Psoas muscle (tissue), 8 donors: ENCODE results near the gene CACNG5. TPM values are rescaled to one million over a fixed set of nuclear protein-coding genes. Genes with fewer than 3 reads are reported as not detected.

Experiments used
- ATAC-seq, 4 donors: fragments of 200-7000 bp; cut with Tn5 transposase; one replicate each; pipeline ENCODE4 v1.9.1; 2020; ENCODE audit warnings: moderate library complexity in 3 of 4, mild to moderate bottlenecking in 2 of 4
- DNase-seq, 2 donors: peaks; one replicate each; pipeline ENCODE4 v3.0.0-alpha.2; 2020
- H3K27ac ChIP-seq: fragments of 200-600 bp; one replicate; pipeline ENCODE4 v1.8.0; 2022
- H3K27me3 ChIP-seq, 3 donors: fragments of 200-600 bp in 1 of 3; one replicate each; pipeline versions ENCODE4 v1.6.1 to v1.8.0; 2013 to 2022; ENCODE audit warnings: low read length in 2 of 3, mild to moderate bottlenecking in 2 of 3, moderate library complexity in 1 of 3; ENCODE audit not compliant: insufficient read depth in 3 of 3
- H3K36me3 ChIP-seq, 2 donors: fragments of 200-600 bp in 1 of 2; one replicate each; pipeline versions ENCODE4 v1.6.1 to v1.8.0; 2013 to 2022; ENCODE audit warnings: low read depth in 1 of 2, mild to moderate bottlenecking in 1 of 2, moderate library complexity in 1 of 2; ENCODE audit not compliant: insufficient read depth in 1 of 2
- H3K4me1 ChIP-seq: fragments of 200-600 bp; one replicate; pipeline ENCODE4 v1.8.0; 2022
- H3K4me3 ChIP-seq: fragments of 200-600 bp; one replicate; pipeline ENCODE4 v1.8.0; 2022; ENCODE audit warnings: mild to moderate bottlenecking
- H3K9me3 ChIP-seq: fragments of 200-600 bp; one replicate; pipeline ENCODE4 v1.8.0; 2022
- WGBS, 3 donors: extraction: QIAGEN DNeasy Blood & Tissue Kit; methylation state at CpG; one replicate each; pipeline versions ENCODE4 v1.1.6 to v1.1.7; 2013; 5-methylcytosine and 5-hydroxymethylcytosine counted together
- intact Hi-C, 2 donors: fragments of 100-400 bp; cut with DNase I; formaldehyde crosslinking; loops; one replicate each; pipeline versions ENCODE4 v1.11.0 to v1.14.2; 2022
- polyA plus RNA-seq, 3 donors: library from polyadenylated mRNA; stranded (reverse); fragments of 200-250 nt; gene quantifications; one replicate each; pipeline ENCODE4 v1.2.3, GENCODE V29; 2013
- total RNA-seq, 4 donors: library from RNA; stranded (reverse); fragmentation: NEBNext Ultra II Directional in 2 of 4; extraction: Animal tissue kit (Norgen Biotek cat#: 25700) in 2 of 4; gene quantifications; one replicate each; pipeline versions ENCODE4 v1.2.1 to v1.2.4, GENCODE V29; 2021 to 2023
- TF ChIP-seq, protein P1 (sequence below): fragments of 200-600 bp; IDR thresholded peaks from one replicate; pipeline ENCODE4 v1.8.0; 2022; ENCODE audit warnings: antibody characterized with exemption
- donor health status: healthy with polysubstance abuse.
- donor health status: DM: no; HTN: no; CAD: no; lungs with moderate emphysema.
- donor health status: Bipolar disorder and iron deficiency.
- donor health status: healthy.
- donor health status: DM: yes; HTN: yes; CAD: no.
- donor health status: DM: no; HTN: no; CAD: no.
- donor health status: DM: no; HTN: no; CAD: no.
- donor health status: DM: yes; HTN: yes; CAD: no.

CACNG5 gene
- total and polyA plus RNA-seq, 7 donors: not detected

DNA sequence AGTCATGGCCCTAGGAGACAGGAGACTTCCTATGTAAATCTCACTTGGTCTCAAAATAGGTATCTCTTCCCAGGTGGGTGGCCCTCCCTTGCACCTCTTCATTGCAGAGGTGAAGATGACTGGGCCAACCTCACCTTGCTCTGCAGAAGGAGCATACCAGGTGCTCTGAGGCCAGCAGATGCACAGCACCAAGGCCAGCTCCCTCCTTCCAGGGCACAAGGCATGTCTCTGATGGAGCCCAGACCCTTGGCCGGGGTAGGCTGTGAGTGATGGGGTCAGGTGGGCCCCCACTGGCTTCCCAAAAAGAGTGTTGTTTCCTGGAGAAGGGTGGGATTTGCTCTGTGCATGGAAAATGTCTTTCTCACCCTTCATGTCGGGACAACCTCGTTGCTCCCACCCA is 12.8 kb downstream of the CACNG5 start:
- ATAC-seq: no peak

DNA sequence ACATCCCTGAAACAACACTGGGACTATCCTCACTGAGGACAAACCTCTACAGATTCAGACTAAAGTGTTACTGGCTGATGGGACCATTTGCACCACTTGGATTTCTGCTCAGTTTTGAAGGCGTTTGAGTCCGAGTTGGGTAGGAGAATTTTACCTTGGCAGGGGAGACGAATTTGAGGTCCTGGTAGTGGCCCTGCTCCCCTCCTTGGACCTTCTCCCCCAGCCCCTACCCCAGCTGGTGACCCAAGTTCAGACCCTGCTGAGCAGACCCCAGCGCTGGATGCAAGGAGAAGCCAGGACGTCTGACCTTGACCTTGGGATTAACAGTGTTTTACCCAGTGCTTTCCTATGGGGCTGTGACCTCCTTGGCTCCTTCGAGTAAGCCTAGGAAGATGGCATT is 13.6 kb downstream of the CACNG5 start:
- Histone ChIP-seq H3K27me3 (no peaks in the 10 kb centered on the region), H3K36me3 (no peaks in the 10 kb centered on the region), H3K4me1 (peaks cover 17% of the 10 kb centered on the region), H3K4me3 (no peak overlapping the region), H3K9me3 (no peaks in the 10 kb centered on the region), H3K27ac (no peak overlapping the region)
- DNase-seq (no peak), ATAC-seq (no peak)
- WGBS, 3 donors: 86 to 92% (median 87%) methylated on average over 6 of the region's 6 CpGs
- TF ChIP-seq, protein P1, sequence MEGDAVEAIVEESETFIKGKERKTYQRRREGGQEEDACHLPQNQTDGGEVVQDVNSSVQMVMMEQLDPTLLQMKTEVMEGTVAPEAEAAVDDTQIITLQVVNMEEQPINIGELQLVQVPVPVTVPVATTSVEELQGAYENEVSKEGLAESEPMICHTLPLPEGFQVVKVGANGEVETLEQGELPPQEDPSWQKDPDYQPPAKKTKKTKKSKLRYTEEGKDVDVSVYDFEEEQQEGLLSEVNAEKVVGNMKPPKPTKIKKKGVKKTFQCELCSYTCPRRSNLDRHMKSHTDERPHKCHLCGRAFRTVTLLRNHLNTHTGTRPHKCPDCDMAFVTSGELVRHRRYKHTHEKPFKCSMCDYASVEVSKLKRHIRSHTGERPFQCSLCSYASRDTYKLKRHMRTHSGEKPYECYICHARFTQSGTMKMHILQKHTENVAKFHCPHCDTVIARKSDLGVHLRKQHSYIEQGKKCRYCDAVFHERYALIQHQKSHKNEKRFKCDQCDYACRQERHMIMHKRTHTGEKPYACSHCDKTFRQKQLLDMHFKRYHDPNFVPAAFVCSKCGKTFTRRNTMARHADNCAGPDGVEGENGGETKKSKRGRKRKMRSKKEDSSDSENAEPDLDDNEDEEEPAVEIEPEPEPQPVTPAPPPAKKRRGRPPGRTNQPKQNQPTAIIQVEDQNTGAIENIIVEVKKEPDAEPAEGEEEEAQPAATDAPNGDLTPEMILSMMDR: no peak
- intact Hi-C loops: no loop called here

More for the DNA sequence above, 12.8 kb downstream of the CACNG5 start:
- Histone ChIP-seq H3K27ac (no peak overlapping the region), H3K9me3 (no peaks in the 10 kb centered on the region), H3K4me3 (no peak overlapping the region), H3K36me3 (no peaks in the 10 kb centered on the region), H3K27me3 (no peaks in the 10 kb centered on the region), H3K4me1 (peaks cover 17% of the 10 kb centered on the region)
- DNase-seq: no peak
- TF ChIP-seq, protein P1: no peak
- intact Hi-C loops: no loop called here
- WGBS, 3 donors: 57 to 75% (median 64%) methylated on average over 3 of the region's 3 CpGs

DNA sequence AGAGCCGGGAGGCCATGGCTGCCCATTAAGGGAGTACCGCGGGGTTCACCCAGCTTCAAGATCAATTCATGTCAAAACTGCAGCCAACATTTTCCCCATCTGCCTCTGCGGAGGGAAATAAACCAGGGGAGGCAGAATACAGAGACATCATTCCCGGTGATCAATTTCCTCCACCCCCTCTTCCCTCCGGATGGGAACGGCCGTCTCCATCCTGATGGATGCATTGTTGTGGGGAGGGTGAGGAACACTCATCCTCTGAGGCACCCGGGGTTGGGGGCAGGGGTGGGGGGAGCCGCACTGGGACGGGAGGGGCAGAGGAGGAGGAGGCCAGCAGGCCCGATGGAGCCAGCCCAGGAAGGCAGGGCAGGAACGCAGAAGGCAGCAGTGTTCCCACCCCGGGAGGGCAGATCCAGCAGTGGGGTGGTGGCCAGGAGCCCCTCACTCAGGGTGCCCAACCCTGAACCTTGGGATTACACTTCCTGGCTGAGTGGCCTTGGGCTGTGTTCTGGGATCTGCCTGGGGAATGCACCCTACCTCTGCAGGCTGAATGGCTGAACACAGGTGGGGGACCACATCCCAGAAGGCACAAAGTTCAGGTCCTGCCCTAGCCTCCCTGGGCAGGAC is 14.2 kb downstream of the CACNG5 start:
- H3K36me3 ChIP-seq: no peaks in the 10 kb centered on the region
- H3K4me3 ChIP-seq: no peak overlapping the region
- DNase-seq: no peak
- no peak for ATAC-seq
- H3K4me1 ChIP-seq: peaks cover 17% of the 10 kb centered on the region
- no peaks in the 10 kb centered on the region for H3K27me3 ChIP-seq
- TF ChIP-seq, protein P1: no peak
- intact Hi-C loops: no loop called here
- no peaks in the 10 kb centered on the region for H3K9me3 ChIP-seq
- no peak overlapping the region for H3K27ac ChIP-seq
- WGBS, 3 donors: 75 to 79% (median 79%) methylated on average over 11 to 14 of the region's 14 CpGs

DNA sequence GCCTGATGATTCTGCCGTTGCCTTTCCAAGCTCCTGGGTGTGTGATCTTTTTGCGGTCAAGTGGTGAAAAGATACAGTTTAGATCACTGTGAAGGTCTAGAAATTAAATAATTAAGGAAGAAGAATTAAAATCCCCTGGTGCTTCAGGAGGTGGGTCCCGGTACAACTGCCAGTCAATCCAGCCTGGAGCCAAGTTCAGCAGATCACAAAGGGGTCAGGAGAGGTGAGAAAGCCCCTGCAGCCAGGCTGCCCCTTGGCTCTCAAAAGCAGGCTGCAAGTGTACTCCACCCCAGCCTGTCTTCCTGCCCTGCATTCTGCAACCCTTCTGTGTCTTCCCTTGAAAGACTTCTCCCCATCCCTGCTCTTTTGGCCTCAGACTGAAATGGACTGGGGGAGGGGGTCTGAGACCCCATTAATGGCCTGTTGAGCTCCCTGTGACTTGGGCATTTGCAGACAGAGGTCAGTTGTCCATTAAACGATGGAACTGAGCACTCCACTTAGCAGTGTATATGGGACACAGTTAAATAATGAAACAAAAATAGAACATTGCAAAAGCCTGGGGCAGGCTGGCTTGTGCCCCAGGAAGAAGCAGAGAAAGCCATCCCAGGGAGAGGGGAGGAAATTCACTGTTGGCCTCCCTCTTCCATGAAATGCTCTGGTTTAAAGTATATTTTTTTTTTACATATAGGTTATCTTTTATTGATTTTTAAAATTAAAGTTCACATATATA is 15.1 kb downstream of the CACNG5 start:
- no peaks in the 10 kb centered on the region for H3K36me3 ChIP-seq
- no peak overlapping the region for H3K4me3 ChIP-seq
- DNase-seq (no peak), ATAC-seq (peak; percentile 85 to 100 (median 96))
- H3K4me1 ChIP-seq: peaks cover 17% of the 10 kb centered on the region
- intact Hi-C loops: no loop called here
- H3K27me3 ChIP-seq: no peaks in the 10 kb centered on the region
- TF ChIP-seq, protein P1: no peak
- 57 to 67% (median 58%) methylated on average over 4 of the region's 4 CpGs for WGBS, 3 donors
- H3K9me3 ChIP-seq: peaks cover 5% of the 10 kb centered on the region
- peak overlapping the region; percentile 72 for H3K27ac ChIP-seq
